Natural killer cell treated with Interleukin-12 subunit alpha and Interleukin-12 subunit beta and Interleukin-15 and Interleukin-18, amount 100 ng/mL, for 72 hours (primary cell): Measurements from ENCODE around the gene SMTNL2. TPM values are rescaled to one million over a fixed set of nuclear protein-coding genes. Genes with fewer than 3 reads are reported as not detected.

ENCODE experiments used
- ATAC-seq, 2 donors: fragments of 150-1000 bp; cut with Tn5 transposase in 1 of 2; sonication (Bioruptor Pico), chemical (Tn5 transposase) in 1 of 2; 2 replicates each; pipeline ENCODE4 v1.10.0; 2021
- DNase-seq: peaks from one replicate; pipeline ENCODE4 v3.0.0; 2022; ENCODE audit warnings: low spot score
- H3K27ac Mint-ChIP-seq, 2 donors: 1 replicate in 1 of 2; 2 replicates in 1 of 2; pipeline ENCODE4 v1.8.0; 2022; ENCODE audit warnings: mixed read lengths in 2 of 2, mild to moderate bottlenecking in 1 of 2, moderate library complexity in 1 of 2
- H3K27me3 Mint-ChIP-seq, 2 donors: 1 replicate in 1 of 2; 2 replicates in 1 of 2; pipeline ENCODE4 v1.8.0; 2022; ENCODE audit warnings: mixed read lengths in 2 of 2
- H3K36me3 Mint-ChIP-seq: one replicate; pipeline ENCODE4 v1.8.0; 2022; ENCODE audit warnings: mixed read lengths
- H3K4me1 Mint-ChIP-seq, 2 donors: 1 replicate in 1 of 2; 2 replicates in 1 of 2; pipeline ENCODE4 v1.8.0; 2022; ENCODE audit warnings: low read depth in 2 of 2, mixed read lengths in 2 of 2, mild to moderate bottlenecking in 1 of 2
- H3K4me3 Mint-ChIP-seq: one replicate; pipeline ENCODE4 v1.8.0; 2022; ENCODE audit warnings: mixed read lengths
- H3K9me3 Mint-ChIP-seq: 2 replicates; pipeline ENCODE4 v1.8.0; 2022; ENCODE audit warnings: mixed read lengths
- total RNA-seq, 2 donors: library from RNA; stranded (reverse); gene quantifications; one replicate each; pipeline ENCODE4 v1.2.3, GENCODE V29; 2022

Gene SMTNL2
- total RNA-seq, 2 donors from 2014 or later: not detected

DNA sequence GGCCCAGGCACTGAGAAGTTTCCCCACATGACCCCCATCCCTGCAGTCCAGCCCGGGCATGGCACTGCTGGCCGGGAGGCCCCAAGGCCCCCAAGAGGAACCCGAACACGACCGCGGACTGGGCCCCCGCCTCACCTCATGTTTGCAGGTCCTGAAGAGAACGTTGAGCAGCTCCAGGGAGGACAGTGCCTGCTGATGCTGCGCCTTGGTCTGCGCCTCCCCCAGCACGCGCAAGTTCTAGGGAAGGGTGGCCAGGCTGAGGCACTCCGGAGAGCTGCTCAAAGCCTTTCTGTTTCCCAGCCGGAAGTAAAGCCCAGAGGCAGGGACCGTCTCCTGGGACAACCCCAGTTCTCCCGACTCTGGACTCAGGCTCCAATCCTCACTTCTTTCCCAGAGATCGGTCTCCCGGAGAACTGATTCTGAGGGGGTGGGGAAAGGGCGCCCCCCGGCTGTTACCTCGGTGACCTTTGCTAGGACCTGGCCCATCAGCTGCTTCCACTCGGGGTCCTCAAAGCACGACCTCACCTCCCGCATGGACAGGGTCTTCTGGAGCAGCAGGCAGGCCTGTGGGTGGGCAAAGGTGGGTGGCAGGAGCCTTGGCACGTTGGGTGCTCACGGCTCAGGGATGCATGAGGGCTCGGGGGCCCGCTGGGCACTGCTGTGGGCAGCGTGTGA, 42.9 kb upstream of the SMTNL2 start:
- no peaks in the 10 kb centered on the region for H3K9me3 Mint-ChIP-seq
- H3K4me1 Mint-ChIP-seq: no peaks in the 10 kb centered on the region
- ATAC-seq (no peak), DNase-seq (no peak)
- H3K4me3 Mint-ChIP-seq: no peak overlapping the region
- H3K36me3 Mint-ChIP-seq: peaks cover 6% of the 10 kb centered on the region
- H3K27me3 Mint-ChIP-seq: no peaks in the 10 kb centered on the region
- H3K27ac Mint-ChIP-seq: no peak overlapping the region

DNA sequence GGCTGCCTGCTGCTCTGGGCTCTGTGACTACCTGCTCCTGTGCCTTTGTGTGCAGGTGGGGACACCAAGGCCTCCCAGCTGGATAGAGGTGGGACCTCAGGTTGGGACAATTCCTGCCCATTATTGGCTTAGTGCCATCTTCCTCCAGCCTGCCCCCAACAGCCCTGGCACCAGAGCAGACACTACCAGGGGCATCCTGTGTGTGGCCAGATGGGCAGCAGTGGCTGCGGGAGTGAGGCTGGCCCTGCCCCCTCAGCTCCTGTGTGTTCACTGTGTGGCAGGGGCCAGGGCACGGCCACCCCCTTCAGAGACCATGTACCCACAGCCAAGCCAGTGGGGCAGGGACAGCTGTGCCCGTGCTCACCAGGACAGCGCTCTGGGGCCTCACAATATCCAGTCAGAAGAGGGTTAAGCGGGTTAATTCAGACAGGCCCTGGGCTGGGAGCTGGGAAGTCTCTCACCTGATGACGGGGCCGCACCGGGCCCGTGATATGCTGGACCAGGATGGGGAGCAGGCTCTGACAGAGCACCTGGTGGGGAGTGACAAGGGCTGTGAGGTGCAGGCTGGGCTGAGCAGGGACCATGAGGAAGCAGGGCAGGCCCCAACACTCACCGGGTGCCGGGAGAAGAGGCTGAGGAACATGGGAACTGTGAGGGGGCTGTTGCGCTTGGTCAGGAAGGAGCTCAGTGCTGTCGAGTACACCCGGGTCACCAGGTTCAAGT, 42.2 kb upstream of the SMTNL2 start:
- Mint-ChIP-seq H3K9me3 (no peaks in the 10 kb centered on the region), H3K36me3 (peaks cover 6% of the 10 kb centered on the region), H3K27ac (no peak overlapping the region), H3K27me3 (no peaks in the 10 kb centered on the region), H3K4me3 (no peak overlapping the region), H3K4me1 (no peaks in the 10 kb centered on the region)
- no peak for DNase-seq
- ATAC-seq: no peak

- DNase-seq (no peak), ATAC-seq (no peak)
- Mint-ChIP-seq H3K9me3 (no peaks in the 10 kb centered on the region), H3K36me3 (peaks cover 6% of the 10 kb centered on the region), H3K27ac (no peak overlapping the region), H3K4me3 (no peak overlapping the region), H3K4me1 (no peaks in the 10 kb centered on the region), H3K27me3 (no peaks in the 10 kb centered on the region)
These were observed 41.6 kb upstream of the SMTNL2 start for GRCh38 chr17:4542726-4543191.

DNA sequence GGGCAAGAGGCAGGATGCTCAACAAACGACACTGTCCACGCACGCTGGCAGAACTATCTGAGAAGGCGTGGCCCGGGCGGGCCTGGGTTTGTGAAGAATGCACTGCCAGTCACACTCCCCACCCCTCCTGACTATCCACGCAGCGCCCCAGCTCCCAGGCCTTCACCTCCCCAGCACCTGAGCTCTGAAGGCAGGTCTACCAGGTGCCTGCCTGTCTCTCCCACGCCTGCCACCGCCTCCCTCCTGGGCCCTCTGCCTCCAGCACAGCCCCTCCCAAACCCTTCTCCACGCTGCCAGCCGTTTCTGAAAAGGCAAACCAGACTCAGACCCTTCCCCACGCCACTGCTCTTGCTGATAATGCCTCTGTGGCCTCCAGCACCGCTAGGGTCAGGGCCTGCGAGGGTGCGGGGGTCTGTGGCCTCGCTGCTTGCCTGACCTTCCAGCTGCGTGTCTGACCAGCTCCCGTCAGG, 40.7 kb upstream of the SMTNL2 start:
- no peaks in the 10 kb centered on the region for H3K4me1 Mint-ChIP-seq
- H3K9me3 Mint-ChIP-seq: no peaks in the 10 kb centered on the region
- no peaks in the 10 kb centered on the region for H3K27me3 Mint-ChIP-seq
- DNase-seq (no peak), ATAC-seq (no peak)
- H3K4me3 Mint-ChIP-seq: no peak overlapping the region
- peaks cover 6% of the 10 kb centered on the region for H3K36me3 Mint-ChIP-seq
- H3K27ac Mint-ChIP-seq: no peak overlapping the region

DNA sequence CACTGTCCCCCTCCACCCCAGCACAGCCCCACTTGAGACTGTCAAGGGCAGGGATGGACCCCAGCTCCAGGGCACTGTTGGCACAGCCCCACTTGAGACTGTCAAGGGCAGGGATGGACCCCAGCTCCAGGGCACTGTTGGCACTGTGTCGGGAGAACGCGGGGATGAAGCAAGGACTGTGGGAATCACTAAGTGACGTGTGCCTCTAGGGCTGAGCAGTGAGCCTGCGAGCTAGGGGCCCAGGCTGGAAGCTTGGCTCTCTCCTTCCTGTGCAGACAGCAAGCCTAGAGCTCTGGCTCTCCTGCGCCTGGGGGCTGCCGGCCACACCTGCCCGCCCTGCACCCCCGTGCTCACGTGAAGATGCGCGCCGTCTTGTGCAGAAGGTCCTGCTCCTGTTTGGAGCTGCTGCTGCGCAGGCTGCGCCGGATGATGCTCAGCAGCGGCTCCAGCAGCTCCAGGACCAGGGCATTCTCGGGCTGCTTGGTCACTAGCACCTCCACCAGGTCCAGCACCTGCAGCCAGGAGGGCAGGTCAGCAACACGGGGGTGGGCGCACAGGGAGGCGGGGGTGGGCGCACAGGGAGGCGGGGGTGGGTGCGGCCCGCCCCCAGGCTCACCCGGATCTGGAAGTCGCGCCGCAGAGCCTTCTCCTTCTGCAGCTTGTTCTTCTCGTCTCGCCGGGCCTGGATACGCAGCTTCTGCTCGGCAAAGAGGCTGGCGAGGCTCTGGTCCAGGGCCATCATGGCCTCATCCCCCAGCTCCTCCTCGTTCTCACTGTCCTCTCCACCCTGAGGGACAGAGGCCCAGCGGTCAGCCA, 40.0 kb upstream of the SMTNL2 start:
- no peak overlapping the region for H3K4me3 Mint-ChIP-seq
- H3K36me3 Mint-ChIP-seq: peaks cover 6% of the 10 kb centered on the region
- H3K27me3 Mint-ChIP-seq: no peaks in the 10 kb centered on the region
- H3K27ac Mint-ChIP-seq: no peak overlapping the region
- H3K4me1 Mint-ChIP-seq: no peaks in the 10 kb centered on the region
- no peak for DNase-seq
- H3K9me3 Mint-ChIP-seq: no peaks in the 10 kb centered on the region
- ATAC-seq: no peak

DNA sequence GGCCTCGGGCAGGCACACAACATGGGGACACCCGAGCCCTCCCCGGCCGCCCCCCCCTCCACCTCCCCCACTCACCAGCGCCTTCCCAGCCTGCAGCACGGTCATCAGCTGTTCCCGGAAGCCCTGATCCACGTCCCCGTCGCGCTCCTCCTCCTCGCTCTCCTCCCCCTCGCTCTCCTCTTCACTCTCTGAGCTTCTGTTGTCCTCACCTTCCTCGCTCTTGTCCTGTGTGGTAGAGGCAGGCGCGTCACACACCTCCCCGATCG, 39.4 kb upstream of the SMTNL2 start:
- H3K27me3 Mint-ChIP-seq: no peaks in the 10 kb centered on the region
- H3K27ac Mint-ChIP-seq: no peak overlapping the region
- ATAC-seq: no peak
- no peaks in the 10 kb centered on the region for H3K9me3 Mint-ChIP-seq
- no peak overlapping the region for H3K4me3 Mint-ChIP-seq
- H3K36me3 Mint-ChIP-seq: peaks cover 1% of the 10 kb centered on the region
- no peak for DNase-seq
- no peaks in the 10 kb centered on the region for H3K4me1 Mint-ChIP-seq

GRCh38 chr17:4545217-4545951, 38.9 kb upstream of the SMTNL2 start:
- Mint-ChIP-seq H3K27ac (no peak overlapping the region), H3K4me3 (no peak overlapping the region), H3K36me3 (no peaks in the 10 kb centered on the region), H3K27me3 (no peaks in the 10 kb centered on the region), H3K4me1 (no peaks in the 10 kb centered on the region), H3K9me3 (no peaks in the 10 kb centered on the region)
- ATAC-seq (no peak), DNase-seq (no peak)

- no peak overlapping the region for H3K27ac Mint-ChIP-seq
- ATAC-seq: no peak
- H3K9me3 Mint-ChIP-seq: no peaks in the 10 kb centered on the region
- no peaks in the 10 kb centered on the region for H3K4me1 Mint-ChIP-seq
- H3K36me3 Mint-ChIP-seq: no peaks in the 10 kb centered on the region
- no peaks in the 10 kb centered on the region for H3K27me3 Mint-ChIP-seq
- H3K4me3 Mint-ChIP-seq: no peak overlapping the region
- DNase-seq: no peak
These were observed 37.0 kb upstream of the SMTNL2 start for GRCh38 chr17:4547118-4547906.

DNA sequence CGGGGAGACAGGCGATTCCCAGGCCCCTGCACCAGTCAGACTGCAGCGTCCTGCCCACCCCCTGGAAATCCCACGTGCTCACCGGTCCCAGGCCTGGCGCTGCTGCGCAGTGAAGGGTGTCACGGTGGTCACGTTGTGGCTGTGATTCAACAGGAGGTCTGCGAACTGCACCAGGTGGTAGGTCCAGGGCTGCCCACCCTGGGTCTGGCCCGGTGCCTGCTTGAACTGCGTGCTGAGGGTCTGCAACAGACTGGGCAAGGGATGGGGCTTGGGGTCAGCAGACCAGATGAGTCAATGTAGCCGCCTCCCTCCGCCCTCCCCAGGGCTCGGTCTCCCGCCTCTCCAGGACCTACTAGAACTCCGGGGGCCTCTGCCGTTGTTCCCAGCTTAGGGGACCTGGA, 36.3 kb upstream of the SMTNL2 start:
- H3K27ac Mint-ChIP-seq: no peak overlapping the region
- ATAC-seq: no peak
- H3K27me3 Mint-ChIP-seq: no peaks in the 10 kb centered on the region
- H3K36me3 Mint-ChIP-seq: no peaks in the 10 kb centered on the region
- no peaks in the 10 kb centered on the region for H3K4me1 Mint-ChIP-seq
- H3K9me3 Mint-ChIP-seq: no peaks in the 10 kb centered on the region
- no peak overlapping the region for H3K4me3 Mint-ChIP-seq
- no peak for DNase-seq

DNA sequence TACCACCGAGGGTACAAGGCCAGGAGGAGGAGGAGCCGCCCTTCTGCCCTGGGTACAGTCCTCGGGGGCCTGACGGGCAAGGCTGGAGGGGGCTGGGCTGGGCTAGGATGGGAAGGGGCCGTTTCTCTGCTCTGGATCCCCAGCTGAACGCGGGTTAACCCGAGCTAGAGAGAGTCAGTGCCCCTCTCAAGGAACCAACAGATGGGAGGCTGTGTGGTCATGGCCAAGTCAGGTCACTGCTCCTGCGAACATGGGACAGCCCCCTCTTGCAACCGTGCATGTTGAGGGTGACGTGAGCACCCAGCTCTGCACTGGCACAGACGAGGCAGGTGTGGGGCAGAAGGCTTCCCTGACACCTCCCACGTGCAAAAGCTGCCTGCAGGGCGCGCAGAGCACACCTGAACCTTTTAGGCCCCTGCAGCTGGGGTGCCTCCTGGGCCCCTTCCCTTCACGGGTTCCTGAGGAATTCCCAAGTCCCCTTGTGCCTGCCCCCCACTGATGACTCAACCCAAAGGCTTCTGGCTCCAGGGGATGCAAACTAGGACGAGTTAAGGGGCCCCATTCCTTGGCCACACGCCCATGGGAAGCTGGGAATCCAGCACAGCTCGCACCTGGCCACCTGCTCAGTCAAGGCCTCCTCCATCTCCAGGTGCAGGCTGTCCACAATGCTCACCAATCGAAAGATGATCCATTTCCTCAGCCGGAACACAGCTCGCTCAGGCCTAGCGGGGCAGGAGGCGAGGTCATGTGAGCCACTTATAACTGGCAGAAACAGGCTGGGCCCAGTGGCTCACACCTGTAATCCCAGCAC, 35.4 kb upstream of the SMTNL2 start:
- Mint-ChIP-seq H3K4me1 (peaks cover 0 to 4% of the 10 kb centered on the region in 2 donors), H3K27ac (no peak overlapping the region), H3K4me3 (no peak overlapping the region), H3K36me3 (no peaks in the 10 kb centered on the region), H3K9me3 (no peaks in the 10 kb centered on the region), H3K27me3 (no peaks in the 10 kb centered on the region)
- ATAC-seq (no peak), DNase-seq (no peak)

- ATAC-seq: no peak
- H3K36me3 Mint-ChIP-seq: no peaks in the 10 kb centered on the region
These were observed 34.4 kb upstream of the SMTNL2 start for GRCh38 chr17:4549781-4550533.

DNA sequence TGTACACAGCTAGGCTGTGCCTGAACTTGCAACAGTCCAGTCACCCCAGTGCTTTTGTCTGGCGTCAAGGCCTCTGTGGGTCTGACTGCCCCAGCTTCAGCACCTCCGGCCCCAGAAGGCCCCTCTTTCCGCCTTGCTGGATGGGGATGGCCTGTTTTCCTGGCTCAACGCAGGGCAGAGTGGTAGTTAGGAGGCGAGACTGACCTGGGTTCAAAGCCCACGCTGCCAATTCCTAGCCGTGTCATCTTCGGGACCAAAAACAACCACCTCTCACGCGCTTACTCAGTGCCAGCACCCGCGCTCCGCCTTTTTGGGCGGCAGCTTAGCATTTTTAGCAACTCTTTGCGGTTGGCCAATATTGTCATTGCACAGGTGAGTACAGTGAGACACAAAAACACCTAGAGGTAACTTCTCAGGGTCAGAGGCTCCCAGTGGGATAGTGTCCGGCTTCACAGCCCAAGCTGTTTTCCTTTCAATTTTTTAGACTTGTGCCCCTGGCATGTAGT, 33.7 kb upstream of the SMTNL2 start:
- no peak for DNase-seq
- Mint-ChIP-seq H3K36me3 (no peaks in the 10 kb centered on the region), H3K27me3 (no peaks in the 10 kb centered on the region), H3K4me3 (no peak overlapping the region), H3K4me1 (peaks cover 5 to 17% of the 10 kb centered on the region in 2 donors), H3K9me3 (no peaks in the 10 kb centered on the region), H3K27ac (no peak overlapping the region)
- no peak for ATAC-seq

More at GRCh38 chr17:4549781-4550533, 34.4 kb upstream of the SMTNL2 start:
- Mint-ChIP-seq H3K9me3 (no peaks in the 10 kb centered on the region), H3K4me1 (peaks cover 0 to 11% of the 10 kb centered on the region in 2 donors), H3K4me3 (no peak overlapping the region), H3K27me3 (no peaks in the 10 kb centered on the region), H3K27ac (no peak overlapping the region)
- no peak for DNase-seq
